ENCODE results near the gene KRTCAP3.

KRTCAP3 gene

GRCh38 chr2:27441226-27441926 lies 805 bp upstream of the KRTCAP3 start:
- no peak overlapping the region for H3K23ac ChIP-seq (ENCODE audit: low read length in 2 of 2)
- no peak for DNase-seq
- peak overlapping the region; percentile 61 for H4K8ac ChIP-seq (ENCODE audit: low read length)
- H3K9me3 ChIP-seq (ENCODE audit: control insufficient read depth, low read length) = no peaks in the 10 kb centered on the region
- no peak overlapping the region for H3K18ac ChIP-seq (ENCODE audit: low read depth in 1 of 2, low read length in 2 of 2)
- no peak overlapping the region for H2AFZ ChIP-seq (ENCODE audit: low read depth, low read length)
- H2BK5ac ChIP-seq (ENCODE audit: low read depth, low read length, poor library complexity, severe bottlenecking) = no peak overlapping the region
- no peak overlapping the region for H3K14ac ChIP-seq (ENCODE audit: low read length in 2 of 2)
- no peaks in the 10 kb centered on the region for H3K27me3 ChIP-seq (ENCODE audit: control insufficient read depth in 1 of 2, insufficient read depth in 1 of 2, low read length in 2 of 2)
- H3K9ac ChIP-seq (ENCODE audit: low read length) = no peak overlapping the region
- no peak overlapping the region for H3K4ac ChIP-seq (ENCODE audit: low read depth in 1 of 2, low read length in 2 of 2)
- no peak overlapping the region for H4K91ac ChIP-seq (ENCODE audit: low read length)
- no peak overlapping the region for H2AK5ac ChIP-seq (ENCODE audit: low read length, severe bottlenecking)
- H3K4me1 ChIP-seq (ENCODE audit: control insufficient read depth, insufficient read depth, low read depth, low read length) = peaks cover 6% of the 10 kb centered on the region
- peaks cover 5% of the 10 kb centered on the region for H3K79me1 ChIP-seq (replicated peaks; ENCODE audit: low read length, poor library complexity, severe bottlenecking)
- H2BK15ac ChIP-seq (ENCODE audit: low read depth, poor library complexity, severe bottlenecking) = no peak overlapping the region
- H3K4me3 ChIP-seq (ENCODE audit: insufficient read depth in 1 of 2, low read depth in 1 of 2, low read length in 2 of 2) = no peak overlapping the region
- 92% methylated on average over 9 of the region's 10 CpGs for WGBS
- peaks cover 70 to 80% of the 10 kb centered on the region in 2 experiments for H3K36me3 ChIP-seq (ENCODE audit: control insufficient read depth in 1 of 2, insufficient read depth in 2 of 2, low read depth in 1 of 2, low read length in 2 of 2)
- H2BK120ac ChIP-seq (ENCODE audit: low read depth, low read length) = no peak overlapping the region
- H3K4me2 ChIP-seq (ENCODE audit: low read length, poor library complexity, severe bottlenecking) = no peak overlapping the region
- H3K27ac ChIP-seq (ENCODE audit: low read length, poor library complexity, severe bottlenecking) = no peak overlapping the region
- no peak overlapping the region for H2BK12ac ChIP-seq (ENCODE audit: low read length in 2 of 2)

GRCh38 chr2:27442920-27443282 lies 720 bp downstream of the KRTCAP3 start:
- Histone ChIP-seq H3K4me3 (ENCODE audit: insufficient read depth in 1 of 2, low read depth in 1 of 2, low read length in 2 of 2) (no peak overlapping the region), H3K4me2 (ENCODE audit: low read length, poor library complexity, severe bottlenecking) (no peak overlapping the region), H3K23ac (ENCODE audit: low read length in 2 of 2) (no peak overlapping the region), H3K4ac (ENCODE audit: low read depth in 1 of 2, low read length in 2 of 2) (no peak overlapping the region), H3K14ac (ENCODE audit: low read length in 2 of 2) (no peak overlapping the region), H4K91ac (ENCODE audit: low read length) (no peak overlapping the region), H3K9ac (ENCODE audit: low read length) (no peak overlapping the region), H2BK15ac (ENCODE audit: low read depth, poor library complexity, severe bottlenecking) (peak overlapping the region; percentile 70), H3K79me1 (replicated peaks; ENCODE audit: low read length, poor library complexity, severe bottlenecking) (no peaks in the 10 kb centered on the region), H3K9me3 (ENCODE audit: control insufficient read depth, low read length) (no peaks in the 10 kb centered on the region), H2AFZ (ENCODE audit: low read depth, low read length) (no peak overlapping the region), H3K36me3 (ENCODE audit: control insufficient read depth in 1 of 2, insufficient read depth in 2 of 2, low read depth in 1 of 2, low read length in 2 of 2) (peaks cover 65 to 73% of the 10 kb centered on the region in 2 experiments), H3K27ac (ENCODE audit: low read length, poor library complexity, severe bottlenecking) (no peak overlapping the region), H2BK120ac (ENCODE audit: low read depth, low read length) (no peak overlapping the region), H2AK5ac (ENCODE audit: low read length, severe bottlenecking) (no peak overlapping the region), H2BK5ac (ENCODE audit: low read depth, low read length, poor library complexity, severe bottlenecking) (no peak overlapping the region), H4K8ac (ENCODE audit: low read length) (no peak overlapping the region), H2BK12ac (ENCODE audit: low read length in 2 of 2) (no peak overlapping the region), H3K27me3 (ENCODE audit: control insufficient read depth in 1 of 2, insufficient read depth in 1 of 2, low read length in 2 of 2) (no peaks in the 10 kb centered on the region), H3K4me1 (ENCODE audit: control insufficient read depth, insufficient read depth, low read depth, low read length) (peaks cover 6% of the 10 kb centered on the region), H3K18ac (ENCODE audit: low read depth in 1 of 2, low read length in 2 of 2) (no peak overlapping the region)
- DNase-seq = peak; percentile 11
- 94% methylated on average over 6 of the region's 6 CpGs for WGBS

GRCh38 chr2:27445155-27445554 lies 3.0 kb downstream of the KRTCAP3 start:
- no peak overlapping the region for H3K9ac ChIP-seq (ENCODE audit: low read length)
- no peak overlapping the region for H3K4me3 ChIP-seq (ENCODE audit: insufficient read depth in 1 of 2, low read depth in 1 of 2, low read length in 2 of 2)
- H3K18ac ChIP-seq (ENCODE audit: low read depth in 1 of 2, low read length in 2 of 2) = no peak overlapping the region
- no peak for DNase-seq
- H3K79me1 ChIP-seq (replicated peaks; ENCODE audit: low read length, poor library complexity, severe bottlenecking) = no peaks in the 10 kb centered on the region
- no peak overlapping the region for H3K23ac ChIP-seq (ENCODE audit: low read length in 2 of 2)
- no peak overlapping the region for H3K4ac ChIP-seq (ENCODE audit: low read depth in 1 of 2, low read length in 2 of 2)
- H4K8ac ChIP-seq (ENCODE audit: low read length) = no peak overlapping the region
- H3K27me3 ChIP-seq (ENCODE audit: control insufficient read depth in 1 of 2, insufficient read depth in 1 of 2, low read length in 2 of 2) = no peaks in the 10 kb centered on the region
- no peak overlapping the region for H2BK15ac ChIP-seq (ENCODE audit: low read depth, poor library complexity, severe bottlenecking)
- no peak overlapping the region for H3K27ac ChIP-seq (ENCODE audit: low read length, poor library complexity, severe bottlenecking)
- H3K9me3 ChIP-seq (ENCODE audit: control insufficient read depth, low read length) = no peaks in the 10 kb centered on the region
- H4K91ac ChIP-seq (ENCODE audit: low read length) = no peak overlapping the region
- peaks cover 6% of the 10 kb centered on the region for H3K4me1 ChIP-seq (ENCODE audit: control insufficient read depth, insufficient read depth, low read depth, low read length)
- H3K4me2 ChIP-seq (ENCODE audit: low read length, poor library complexity, severe bottlenecking) = no peak overlapping the region
- 95% methylated on average over 8 of the region's 8 CpGs for WGBS
- H2BK12ac ChIP-seq (ENCODE audit: low read length in 2 of 2) = no peak overlapping the region
- H2AK5ac ChIP-seq (ENCODE audit: low read length, severe bottlenecking) = no peak overlapping the region
- peaks cover 63 to 72% of the 10 kb centered on the region in 2 experiments for H3K36me3 ChIP-seq (ENCODE audit: control insufficient read depth in 1 of 2, insufficient read depth in 2 of 2, low read depth in 1 of 2, low read length in 2 of 2)
- H2AFZ ChIP-seq (ENCODE audit: low read depth, low read length) = no peak overlapping the region
- H3K14ac ChIP-seq (ENCODE audit: low read length in 2 of 2) = no peak overlapping the region
- no peak overlapping the region for H2BK5ac ChIP-seq (ENCODE audit: low read depth, low read length, poor library complexity, severe bottlenecking)
- H2BK120ac ChIP-seq (ENCODE audit: low read depth, low read length) = no peak overlapping the region

- H2BK15ac ChIP-seq (ENCODE audit: low read depth, poor library complexity, severe bottlenecking) = no peak overlapping the region
- no peak overlapping the region for H3K14ac ChIP-seq (ENCODE audit: low read length in 2 of 2)
- no peaks in the 10 kb centered on the region for H3K9me3 ChIP-seq (ENCODE audit: control insufficient read depth, low read length)
- no peak overlapping the region for H3K4me3 ChIP-seq (ENCODE audit: insufficient read depth in 1 of 2, low read depth in 1 of 2, low read length in 2 of 2)
- no peak for DNase-seq
- no peak overlapping the region for H4K8ac ChIP-seq (ENCODE audit: low read length)
- no peak overlapping the region for H2BK12ac ChIP-seq (ENCODE audit: low read length in 2 of 2)
- no peak overlapping the region for H2BK120ac ChIP-seq (ENCODE audit: low read depth, low read length)
- H3K18ac ChIP-seq (ENCODE audit: low read depth in 1 of 2, low read length in 2 of 2) = no peak overlapping the region
- H3K4me2 ChIP-seq (ENCODE audit: low read length, poor library complexity, severe bottlenecking) = no peak overlapping the region
- H3K4me1 ChIP-seq (ENCODE audit: control insufficient read depth, insufficient read depth, low read depth, low read length) = peaks cover 6% of the 10 kb centered on the region
- no peak overlapping the region for H3K23ac ChIP-seq (ENCODE audit: low read length in 2 of 2)
- H2AK5ac ChIP-seq (ENCODE audit: low read length, severe bottlenecking) = no peak overlapping the region
- no peak overlapping the region for H2AFZ ChIP-seq (ENCODE audit: low read depth, low read length)
- H3K79me1 ChIP-seq (replicated peaks; ENCODE audit: low read length, poor library complexity, severe bottlenecking) = no peaks in the 10 kb centered on the region
- no peak overlapping the region for H3K9ac ChIP-seq (ENCODE audit: low read length)
- no peaks in the 10 kb centered on the region for H3K27me3 ChIP-seq (ENCODE audit: control insufficient read depth in 1 of 2, insufficient read depth in 1 of 2, low read length in 2 of 2)
- 95% methylated on average over 8 of the region's 8 CpGs for WGBS
- H3K36me3 ChIP-seq (ENCODE audit: control insufficient read depth in 1 of 2, insufficient read depth in 2 of 2, low read depth in 1 of 2, low read length in 2 of 2) = peaks cover 59 to 71% of the 10 kb centered on the region in 2 experiments
- no peak overlapping the region for H2BK5ac ChIP-seq (ENCODE audit: low read depth, low read length, poor library complexity, severe bottlenecking)
- no peak overlapping the region for H3K27ac ChIP-seq (ENCODE audit: low read length, poor library complexity, severe bottlenecking)
- no peak overlapping the region for H4K91ac ChIP-seq (ENCODE audit: low read length)
- H3K4ac ChIP-seq (ENCODE audit: low read depth in 1 of 2, low read length in 2 of 2) = no peak overlapping the region
Observed at GRCh38 chr2:27445615-27446014, 3.4 kb downstream of the KRTCAP3 start.
